Upper lobe of left lung (tissue), 4 donors: Measurements from ENCODE around the gene SPTAN1.

ENCODE experiments used
- CTCF ChIP-seq, 6 experiments: fragments of 450-650 bp in 4 of 6; fragments of 200-600 bp in 2 of 6; sonication (generic) in 2 of 6; IDR thresholded peaks; one replicate each; pipeline ENCODE4 v1.5.1; 2016 to 2019; ENCODE audit warnings: antibody characterized with exemption in 6 of 6
- EP300 ChIP-seq, 4 donors: sonication (generic); formaldehyde crosslinking; IDR thresholded peaks; one replicate each; pipeline ENCODE4 v1.5.1; 2017; ENCODE audit warnings: antibody characterized with exemption in 4 of 4, control low read depth in 2 of 4

- no peak for TF ChIP-seq CTCF (IDR thresholded peaks at IDR 0.05)
- no peak for TF ChIP-seq EP300 (IDR thresholded peaks at IDR 0.05)
Measured at GRCh38 chr9:128643519-128644300, 91.3 kb downstream of the SPTAN1 start.
